Measurements from ENCODE around the gene CDH23. TPM values are rescaled to one million over a fixed set of nuclear protein-coding genes. Genes with fewer than 3 reads are reported as not detected.

CDH23 gene
- total and polyA plus RNA-seq, 9 of the 15 experiments (the other 6 are each of a cell fraction or from before 2014, with no cell fraction given): 0.18 to 1.2 (median 0.47) TPM

DNA sequence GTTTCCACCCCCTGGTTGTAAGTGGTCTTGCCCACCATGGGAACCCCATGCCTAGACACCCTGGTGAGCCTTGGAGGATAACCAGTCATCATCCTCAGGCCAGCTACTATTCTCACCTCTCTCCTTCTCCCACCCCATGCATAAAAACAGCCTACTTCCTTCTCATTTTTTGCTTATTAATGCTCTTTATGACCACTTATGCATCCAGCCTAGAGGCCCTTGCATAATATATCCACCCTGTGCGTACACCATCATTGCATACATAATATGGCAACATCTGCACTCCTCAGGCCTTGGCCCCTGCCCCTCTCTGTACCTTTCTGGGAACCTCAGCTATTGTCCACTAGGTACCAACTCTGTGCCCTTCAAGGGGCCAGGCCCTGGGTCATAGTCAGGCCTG is 91.0 kb downstream of the CDH23 start:
- no peak for ATAC-seq
- TF ChIP-seq SNIP1 (IDR thresholded peaks at IDR 0.05; ENCODE audit: low read depth) (no peak), KAT8 (IDR thresholded peaks at IDR 0.05; ENCODE audit: low read depth) (no peak), PHB (CRISPR knock-in tag; IDR thresholded peaks at IDR 0.05) (no peak), FIP1L1 (IDR thresholded peaks at IDR 0.05; ENCODE audit: low read depth, low read length, poor library complexity, severe bottlenecking) (no peak), ZNF57 (CRISPR knock-in tag; IDR thresholded peaks at IDR 0.05) (no peak)
- TF ChIP-seq, protein P1, sequence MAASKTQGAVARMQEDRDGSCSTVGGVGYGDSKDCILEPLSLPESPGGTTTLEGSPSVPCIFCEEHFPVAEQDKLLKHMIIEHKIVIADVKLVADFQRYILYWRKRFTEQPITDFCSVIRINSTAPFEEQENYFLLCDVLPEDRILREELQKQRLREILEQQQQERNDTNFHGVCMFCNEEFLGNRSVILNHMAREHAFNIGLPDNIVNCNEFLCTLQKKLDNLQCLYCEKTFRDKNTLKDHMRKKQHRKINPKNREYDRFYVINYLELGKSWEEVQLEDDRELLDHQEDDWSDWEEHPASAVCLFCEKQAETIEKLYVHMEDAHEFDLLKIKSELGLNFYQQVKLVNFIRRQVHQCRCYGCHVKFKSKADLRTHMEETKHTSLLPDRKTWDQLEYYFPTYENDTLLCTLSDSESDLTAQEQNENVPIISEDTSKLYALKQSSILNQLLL (CRISPR knock-in tag; IDR thresholded peaks at IDR 0.05; ENCODE audit: borderline replicate concordance): no peak
- TF ChIP-seq, protein P2, sequence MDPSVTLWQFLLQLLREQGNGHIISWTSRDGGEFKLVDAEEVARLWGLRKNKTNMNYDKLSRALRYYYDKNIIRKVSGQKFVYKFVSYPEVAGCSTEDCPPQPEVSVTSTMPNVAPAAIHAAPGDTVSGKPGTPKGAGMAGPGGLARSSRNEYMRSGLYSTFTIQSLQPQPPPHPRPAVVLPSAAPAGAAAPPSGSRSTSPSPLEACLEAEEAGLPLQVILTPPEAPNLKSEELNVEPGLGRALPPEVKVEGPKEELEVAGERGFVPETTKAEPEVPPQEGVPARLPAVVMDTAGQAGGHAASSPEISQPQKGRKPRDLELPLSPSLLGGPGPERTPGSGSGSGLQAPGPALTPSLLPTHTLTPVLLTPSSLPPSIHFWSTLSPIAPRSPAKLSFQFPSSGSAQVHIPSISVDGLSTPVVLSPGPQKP (CRISPR knock-in tag; IDR thresholded peaks at IDR 0.05): no peak
- Histone ChIP-seq H3K4me1 (replicated peaks in 1 of 2; ENCODE audit: control insufficient read depth in 2 of 2, insufficient read depth in 2 of 2, low read length in 2 of 2) (no peaks in the 10 kb centered on the region), H3K4me3 (no peak overlapping the region), H3K36me3 (ENCODE audit: control insufficient read depth, insufficient read depth, low read length) (no peaks in the 10 kb centered on the region), H3K27ac (ENCODE audit: extremely low read depth, low read depth, low read length) (no peak overlapping the region), H3K9ac (ENCODE audit: insufficient read depth in 1 of 2, low read depth in 2 of 2, low read length in 2 of 2) (no peak overlapping the region), H3K9me3 (replicated peaks; ENCODE audit: control insufficient read depth, insufficient read depth, low read depth, low read length) (no peaks in the 10 kb centered on the region), H3K27me3 (ENCODE audit: control insufficient read depth in 2 of 2, insufficient read depth in 2 of 2, low read length in 2 of 2) (peaks cover 19 to 43% of the 10 kb centered on the region in 2 experiments; a peak in 4 of 5 replicates), H3K9me1 (ENCODE audit: control insufficient read depth, insufficient read depth, low read length) (no peaks in the 10 kb centered on the region), H4K20me1 (replicated peaks; ENCODE audit: control insufficient read depth, insufficient read depth, low read length) (no peaks in the 10 kb centered on the region), H3K4me2 (ENCODE audit: insufficient read depth, low read length) (no peak overlapping the region), H2AFZ (ENCODE audit: low read depth, low read length) (no peak overlapping the region), H3K79me2 (ENCODE audit: control insufficient read depth, insufficient read depth, low read length) (no peaks in the 10 kb centered on the region)
- POLR2A ChIA-PET: no interaction called here
- in situ Hi-C loops (cut with MboI) (no loop called here), intact Hi-C loops (cut with micrococcal nuclease) (loop anchor here (2.0 to 5.0 kb wide), 3 partner anchors 121 to 325 kb away; no protein-coding TSS in a partner anchor)
- WGBS (ENCODE audit: insufficient coverage, low coverage, missing lambda C conversion rate): 0% methylated on average over 1 of the region's 1 CpG
- BruUV-seq (replicated peaks): no TSS peak
- CTCF ChIA-PET (ENCODE audit: low intra/inter-chr PET ratio): interaction anchor here (0.6 kb wide), 1 partner anchor 481 kb away, joined by 3 read pairs; no protein-coding TSS in a partner anchor
- no peak for FAIRE-seq
- DNase-seq (ENCODE audit: extremely low read depth in 1 of 4, low spot score in 3 of 4): no peak
